Measurements from ENCODE around the gene TMEM63B.

TMEM63B gene

DNA sequence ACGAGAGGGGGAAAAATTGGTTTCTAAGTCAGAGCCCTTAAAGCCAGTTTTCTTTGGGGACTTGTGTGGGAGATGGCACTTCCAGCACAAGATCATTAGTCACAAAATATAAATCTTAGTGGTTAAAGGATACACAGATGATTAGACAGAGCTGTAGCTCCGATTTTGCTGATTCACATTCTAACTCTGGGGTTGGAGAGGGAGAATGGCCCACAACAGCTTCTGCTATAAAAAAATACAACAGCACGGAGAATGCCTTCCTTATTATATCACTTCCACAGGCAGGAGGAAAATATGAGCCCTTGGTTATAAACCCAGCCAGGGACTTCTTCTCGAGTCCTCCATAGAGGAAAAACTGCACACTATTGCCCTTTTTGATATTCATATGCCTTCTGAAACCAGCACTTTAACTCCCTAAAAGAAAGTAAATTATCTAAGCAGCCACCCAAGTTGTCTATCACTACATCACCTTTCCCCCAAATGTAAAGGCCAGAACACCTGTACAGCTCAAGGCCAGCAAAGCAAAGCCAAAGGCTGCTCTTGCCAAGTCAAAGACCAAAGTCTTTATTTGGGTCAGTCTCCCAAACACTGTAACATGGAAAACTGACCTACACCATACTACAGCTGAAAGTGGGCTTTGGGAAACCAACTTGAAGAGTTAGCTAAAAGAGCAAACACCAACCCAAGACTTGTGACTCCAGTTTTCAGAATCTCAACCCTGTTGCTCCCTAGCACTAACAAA, 10.5 kb upstream of the TMEM63B start:
- DNase-seq (no peak), ATAC-seq (replicated peaks) (no peak)
- Mint-ChIP-seq H3K9me3 (no peaks in the 10 kb centered on the region), H3K4me1 (ENCODE audit: low read depth in 2 of 2) (peaks cover 29 to 46% of the 10 kb centered on the region in 2 donors), H3K27me3 (no peaks in the 10 kb centered on the region), H3K27ac (peak overlapping the region in 1 of 2 donors; percentile 59), H3K36me3 (ENCODE audit: insufficient read depth) (peaks cover 29% of the 10 kb centered on the region), H3K4me3 (no peak overlapping the region)

DNA sequence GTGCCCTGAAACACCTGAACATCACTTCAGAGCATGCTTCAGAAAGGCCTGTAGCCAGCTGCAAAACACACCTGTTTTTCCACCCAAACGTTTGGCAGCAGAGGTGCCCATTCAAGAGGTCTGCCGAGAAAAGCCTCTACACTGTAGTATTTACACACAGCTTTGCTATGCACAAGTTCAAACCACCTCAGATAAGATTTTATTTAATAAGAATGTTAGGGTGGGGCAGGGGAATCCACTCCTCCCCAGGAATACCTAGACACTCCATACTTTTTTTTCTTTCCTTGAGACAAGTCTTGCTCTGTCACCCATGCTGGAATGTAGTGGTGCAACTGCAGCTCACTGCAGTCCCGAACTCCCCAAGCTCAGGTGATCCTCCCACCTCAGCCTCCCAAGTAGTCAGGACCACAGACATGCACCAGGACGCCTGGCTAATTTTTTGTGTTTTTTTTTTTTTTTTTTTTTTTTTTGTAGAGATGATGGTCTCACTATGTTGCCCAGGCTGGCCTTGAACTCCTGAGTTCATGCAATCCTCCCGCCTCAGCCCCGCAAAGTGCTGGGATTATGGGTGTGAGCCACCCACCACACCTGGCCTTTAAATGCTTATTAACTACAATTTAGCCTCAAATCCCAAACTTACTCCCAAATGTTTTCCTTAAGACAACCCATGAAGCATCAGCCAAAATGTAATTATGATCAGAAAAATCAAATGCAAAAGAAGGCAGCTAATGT, 9.8 kb upstream of the TMEM63B start:
- Mint-ChIP-seq H3K9me3 (no peaks in the 10 kb centered on the region), H3K27me3 (no peaks in the 10 kb centered on the region), H3K36me3 (ENCODE audit: insufficient read depth) (peaks cover 23% of the 10 kb centered on the region), H3K4me3 (no peak overlapping the region), H3K27ac (peak overlapping the region in 1 of 2 donors; percentile 74), H3K4me1 (ENCODE audit: low read depth in 2 of 2) (peaks cover 30 to 44% of the 10 kb centered on the region in 2 donors)
- no peak for DNase-seq
- no peak for ATAC-seq (replicated peaks)

DNA sequence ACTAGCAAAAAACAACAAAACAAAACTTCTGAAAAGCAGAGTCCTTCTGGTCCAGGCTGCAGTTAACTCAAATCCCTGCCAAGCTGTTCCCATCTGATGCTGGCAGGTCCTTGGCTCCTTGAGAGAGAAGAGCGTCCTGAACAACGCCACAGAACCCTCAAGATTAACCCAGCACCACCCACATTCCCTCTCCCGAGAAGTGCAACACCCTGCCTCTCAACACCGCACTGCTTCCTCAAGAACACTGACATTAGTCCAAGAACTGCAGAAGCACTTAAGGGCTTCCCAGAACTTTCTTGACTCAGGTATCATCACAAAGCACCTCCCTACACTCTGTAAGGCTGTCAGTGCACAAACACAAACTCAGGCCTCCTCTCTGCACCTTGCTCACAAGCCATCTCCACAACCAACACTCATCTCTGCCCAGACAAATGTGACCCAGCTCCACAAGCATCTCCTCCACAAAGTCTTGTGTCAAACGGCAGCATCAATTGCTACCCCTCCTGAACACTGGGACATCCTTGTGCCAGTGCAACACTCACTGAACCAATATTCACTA, 7.6 kb upstream of the TMEM63B start:
- Mint-ChIP-seq H3K4me3 (peak overlapping the region in 1 of 2 donors; percentile 20), H3K9me3 (no peaks in the 10 kb centered on the region), H3K4me1 (ENCODE audit: low read depth in 2 of 2) (peaks cover 51 to 67% of the 10 kb centered on the region in 2 donors), H3K36me3 (ENCODE audit: insufficient read depth) (peaks cover 6% of the 10 kb centered on the region), H3K27me3 (no peaks in the 10 kb centered on the region), H3K27ac (peak overlapping the region in 1 of 2 donors; percentile 41)
- DNase-seq (no peak), ATAC-seq (replicated peaks) (no peak)

- H3K4me3 Mint-ChIP-seq, result no peak overlapping the region
These were observed 6.5 kb upstream of the TMEM63B start for GRCh38 chr6:44120692-44121443.

DNA sequence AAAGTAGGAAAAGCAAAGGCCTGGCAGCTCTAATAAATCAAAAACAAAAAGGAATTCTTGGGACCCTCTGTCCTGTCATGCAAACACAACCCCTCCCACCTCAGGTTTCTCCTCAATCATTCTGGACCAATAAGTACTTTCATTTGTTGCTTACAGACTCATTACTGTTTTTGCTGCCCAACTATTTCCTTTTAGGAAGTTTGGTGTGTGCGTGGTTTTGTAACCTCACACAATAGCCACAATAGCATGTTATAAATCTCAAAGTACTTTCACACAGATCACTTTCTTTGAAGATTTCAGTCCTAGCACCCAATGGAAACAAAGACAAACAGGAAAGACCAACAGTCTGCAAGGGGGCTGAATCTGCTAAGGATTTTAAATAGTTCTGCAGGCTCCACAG, 4.6 kb upstream of the TMEM63B start:
- Mint-ChIP-seq H3K4me1 (ENCODE audit: low read depth in 2 of 2) (peaks cover 51 to 62% of the 10 kb centered on the region in 2 donors), H3K27ac (peak overlapping the region; percentile 86 to 88), H3K4me3 (peak overlapping the region; percentile 34 to 57), H3K27me3 (no peaks in the 10 kb centered on the region), H3K9me3 (no peaks in the 10 kb centered on the region), H3K36me3 (ENCODE audit: insufficient read depth) (peaks cover 14% of the 10 kb centered on the region)
- ATAC-seq (replicated peaks) (peak; percentile 12), DNase-seq (no peak)

More at GRCh38 chr6:44120692-44121443, 6.5 kb upstream of the TMEM63B start:
- DNase-seq, result no peak
- Mint-ChIP-seq H3K4me1 (ENCODE audit: low read depth in 2 of 2) (peaks cover 51 to 65% of the 10 kb centered on the region in 2 donors), H3K27me3 (no peaks in the 10 kb centered on the region), H3K9me3 (no peaks in the 10 kb centered on the region), H3K27ac (peak overlapping the region in 1 of 2 donors; percentile 41), H3K36me3 (ENCODE audit: insufficient read depth) (peaks cover 4% of the 10 kb centered on the region)
- ATAC-seq (replicated peaks), result no peak

DNA sequence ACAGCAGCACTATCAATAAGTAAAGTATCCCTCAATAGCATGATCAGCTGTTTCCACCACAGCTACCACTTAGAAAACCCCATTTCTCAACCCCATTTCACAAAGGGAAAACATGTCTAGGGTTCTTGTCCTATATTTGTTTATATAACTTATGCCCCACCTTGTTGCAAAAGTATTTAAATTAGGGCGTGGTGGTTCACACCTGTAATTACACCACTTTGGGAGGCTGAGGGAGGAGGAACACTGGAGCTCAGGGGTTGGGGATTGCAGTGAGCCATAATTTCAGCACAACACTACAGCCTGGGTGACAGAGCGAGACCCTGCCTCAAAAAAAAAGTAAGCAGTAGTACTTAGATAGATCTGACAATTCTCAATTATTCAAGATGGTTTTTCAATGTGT, 3.8 kb upstream of the TMEM63B start:
- peaks cover 52 to 64% of the 10 kb centered on the region in 2 donors for H3K4me1 Mint-ChIP-seq (ENCODE audit: low read depth in 2 of 2)
- H3K36me3 Mint-ChIP-seq (ENCODE audit: insufficient read depth), result peaks cover 17% of the 10 kb centered on the region
- no peak for DNase-seq
- H3K9me3 Mint-ChIP-seq, result no peaks in the 10 kb centered on the region
- ATAC-seq (replicated peaks), result no peak
- H3K4me3 Mint-ChIP-seq, result peak overlapping the region; percentile 34 to 57
- peak overlapping the region; percentile 86 to 88 for H3K27ac Mint-ChIP-seq
- H3K27me3 Mint-ChIP-seq, result no peaks in the 10 kb centered on the region

DNA sequence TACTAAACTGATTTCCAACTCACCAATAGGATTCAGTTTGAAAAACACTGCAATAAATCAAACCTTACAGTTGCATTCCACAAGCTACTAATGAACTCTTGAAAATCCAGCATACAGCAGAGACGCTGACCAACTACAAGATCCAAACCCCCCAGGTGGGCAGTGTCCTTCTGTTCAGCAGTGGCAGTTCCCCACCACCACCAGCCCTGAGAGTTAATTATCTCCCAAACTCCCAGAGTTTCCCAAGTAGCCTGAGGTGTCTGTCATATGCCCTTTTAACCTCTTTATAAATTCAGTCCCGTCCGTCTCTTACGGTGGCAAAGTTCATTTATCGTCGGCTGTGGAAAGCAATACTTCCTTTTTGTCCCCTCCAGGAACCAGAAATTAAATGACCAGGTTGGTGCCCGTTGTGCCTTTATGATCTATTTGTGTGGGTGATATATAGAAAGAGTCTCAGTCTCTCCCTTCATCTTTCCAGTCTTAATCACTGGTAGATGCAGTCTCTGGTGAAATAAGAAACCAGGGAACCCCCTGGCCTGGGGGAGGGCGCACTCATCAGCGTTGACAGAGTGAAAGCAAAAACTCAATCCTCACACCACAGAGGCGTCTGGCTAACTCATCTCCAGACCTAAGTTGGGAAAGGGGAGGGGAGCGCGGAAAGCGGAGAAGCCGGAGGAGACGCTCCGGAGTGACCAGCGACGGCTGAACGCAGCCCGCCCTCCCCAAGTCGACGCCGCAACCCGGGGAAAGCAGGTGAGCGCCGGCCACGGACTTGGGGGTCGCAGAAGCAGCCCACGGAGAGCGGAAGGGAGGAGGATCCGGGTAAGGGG, 819 bp upstream of the TMEM63B start:
- H3K4me1 Mint-ChIP-seq (ENCODE audit: low read depth in 2 of 2), result peaks cover 45 to 53% of the 10 kb centered on the region in 2 donors
- peak overlapping the region; percentile 98 for H3K4me3 Mint-ChIP-seq
- DNase-seq, result peak; percentile 57 to 62 (median 61)
- peak overlapping the region; percentile 99 for H3K27ac Mint-ChIP-seq
- no peaks in the 10 kb centered on the region for H3K9me3 Mint-ChIP-seq
- peak; percentile 66 for ATAC-seq (replicated peaks)
- no peaks in the 10 kb centered on the region for H3K27me3 Mint-ChIP-seq
- H3K36me3 Mint-ChIP-seq (ENCODE audit: insufficient read depth), result peaks cover 28% of the 10 kb centered on the region

DNA sequence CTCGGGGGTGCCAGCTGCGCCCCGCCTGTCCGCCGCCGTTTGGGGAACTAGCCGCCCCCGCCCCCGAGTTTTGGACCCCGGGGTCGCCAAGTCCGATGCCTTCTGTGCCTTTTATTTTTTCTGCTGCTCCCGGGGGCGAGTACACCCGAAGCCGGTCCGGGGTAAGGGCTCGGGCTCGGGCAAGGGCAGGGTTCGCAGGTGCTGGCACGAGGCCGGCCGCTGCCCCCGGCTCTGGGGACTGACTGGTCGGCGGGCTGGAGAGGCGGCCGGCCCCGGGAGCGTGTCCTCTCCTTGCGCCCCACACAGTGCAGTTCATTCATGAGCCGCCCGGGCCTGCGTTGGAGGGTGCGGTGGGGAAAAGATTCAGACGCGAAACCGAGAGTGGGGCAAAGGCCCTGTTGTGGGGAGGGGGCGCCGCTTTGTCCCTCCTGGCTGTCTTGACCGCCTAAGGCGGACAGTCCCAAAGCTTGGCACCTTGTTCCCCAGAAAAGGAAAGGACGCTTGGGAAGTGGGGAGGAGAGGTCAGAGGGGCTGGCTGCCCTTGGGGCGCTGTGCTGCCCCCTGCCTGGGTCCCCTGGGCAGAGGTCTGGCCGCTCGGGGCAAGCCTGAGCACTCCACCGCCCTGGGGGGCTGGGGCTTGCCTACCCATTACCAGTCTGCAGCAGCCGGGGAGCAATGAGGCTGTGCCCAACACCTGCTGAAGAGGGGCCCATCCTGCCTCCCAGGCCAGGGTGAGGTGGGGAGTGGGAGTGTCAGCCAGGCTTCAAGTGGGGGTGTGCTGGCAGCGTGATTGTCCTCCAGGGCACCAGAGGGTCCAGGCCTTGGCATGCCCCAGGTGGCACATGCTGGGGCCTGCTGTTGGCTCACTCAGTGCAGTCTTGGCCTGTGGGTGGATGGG, 915 bp downstream of the TMEM63B start:
- Mint-ChIP-seq H3K4me3 (peak overlapping the region; percentile 98), H3K4me1 (ENCODE audit: low read depth in 2 of 2) (peaks cover 38 to 53% of the 10 kb centered on the region in 2 donors), H3K9me3 (no peaks in the 10 kb centered on the region), H3K27ac (peak overlapping the region; percentile 65 to 99), H3K27me3 (no peaks in the 10 kb centered on the region), H3K36me3 (ENCODE audit: insufficient read depth) (peaks cover 32% of the 10 kb centered on the region)
- ATAC-seq (replicated peaks) (no peak), DNase-seq (peak in 1 of 3 experiments; percentile 8)

GRCh38 chr6:44129841-44130322, 2.5 kb downstream of the TMEM63B start:
- no peaks in the 10 kb centered on the region for H3K27me3 Mint-ChIP-seq
- peak overlapping the region; percentile 57 to 98 for H3K4me3 Mint-ChIP-seq
- ATAC-seq (replicated peaks), result no peak
- H3K4me1 Mint-ChIP-seq (ENCODE audit: low read depth in 2 of 2), result peaks cover 27 to 41% of the 10 kb centered on the region in 2 donors
- peaks cover 35% of the 10 kb centered on the region for H3K36me3 Mint-ChIP-seq (ENCODE audit: insufficient read depth)
- peak overlapping the region in 1 of 2 donors; percentile 77 for H3K27ac Mint-ChIP-seq
- no peaks in the 10 kb centered on the region for H3K9me3 Mint-ChIP-seq
- DNase-seq, result no peak

DNA sequence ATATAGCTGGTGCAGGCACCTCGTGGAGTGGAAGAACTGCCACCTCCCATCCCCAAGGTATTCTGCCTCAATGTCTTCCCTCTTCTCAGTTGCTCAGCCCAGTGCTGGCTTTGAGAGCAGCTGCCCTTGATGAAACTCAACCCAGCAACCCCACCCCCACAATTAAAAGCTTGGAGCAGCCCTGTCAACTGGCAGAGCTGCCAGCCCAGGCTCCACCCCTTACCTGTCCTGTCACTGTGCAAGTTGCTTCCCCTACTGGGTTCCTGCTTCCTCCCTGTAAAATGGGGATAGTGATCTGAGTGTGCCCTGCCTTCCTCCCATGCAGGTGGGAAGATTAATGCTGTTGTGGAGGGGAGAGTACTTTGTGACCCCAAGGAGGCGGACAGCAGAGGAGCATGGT, 4.5 kb downstream of the TMEM63B start:
- Mint-ChIP-seq H3K4me3 (no peak overlapping the region), H3K27ac (no peak overlapping the region)

GRCh38 chr6:44132476-44132875, 5.1 kb downstream of the TMEM63B start:
- H3K27me3 Mint-ChIP-seq, result no peaks in the 10 kb centered on the region

More for the DNA sequence above, 4.5 kb downstream of the TMEM63B start:
- no peaks in the 10 kb centered on the region for H3K9me3 Mint-ChIP-seq
- H3K4me1 Mint-ChIP-seq (ENCODE audit: low read depth in 2 of 2), result peaks cover 16 to 34% of the 10 kb centered on the region in 2 donors
- no peak for DNase-seq
- ATAC-seq (replicated peaks), result no peak
- peaks cover 35% of the 10 kb centered on the region for H3K36me3 Mint-ChIP-seq (ENCODE audit: insufficient read depth)
- H3K27me3 Mint-ChIP-seq, result no peaks in the 10 kb centered on the region

More at GRCh38 chr6:44132476-44132875, 5.1 kb downstream of the TMEM63B start:
- Mint-ChIP-seq H3K9me3 (no peaks in the 10 kb centered on the region), H3K4me3 (no peak overlapping the region), H3K27ac (peak overlapping the region in 1 of 2 donors; percentile 23), H3K4me1 (ENCODE audit: low read depth in 2 of 2) (peaks cover 16 to 34% of the 10 kb centered on the region in 2 donors), H3K36me3 (ENCODE audit: insufficient read depth) (peaks cover 34% of the 10 kb centered on the region)
- DNase-seq (no peak), ATAC-seq (replicated peaks) (no peak)

Measured in effector memory CD8-positive, alpha-beta T cell (primary cell).